ENCODE results near the gene ATP8A2. TPM values are rescaled to one million over a fixed set of nuclear protein-coding genes. Genes with fewer than 3 reads are reported as not detected.

The ATP8A2 gene
- total RNA-seq, 1 donor from 2014 or later = 1.7 TPM

DNA sequence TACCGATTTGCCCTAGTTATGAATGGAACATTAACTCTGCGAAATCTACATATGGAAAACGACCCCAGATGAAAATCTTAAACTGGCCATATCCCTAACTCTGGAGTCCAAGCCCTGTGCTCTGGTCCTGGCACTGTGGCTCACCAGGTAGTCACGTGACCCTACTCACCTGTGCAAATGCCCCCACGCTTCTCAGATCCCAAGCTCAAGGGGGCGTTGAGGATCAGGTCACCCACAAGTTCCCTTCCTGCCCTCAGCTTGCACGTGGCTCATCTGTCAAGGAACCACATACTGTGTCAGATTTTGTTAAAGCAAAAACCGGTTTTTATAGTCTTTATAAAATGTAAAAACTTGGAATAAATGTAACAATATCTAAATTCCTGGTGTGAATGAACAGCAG lies 356.0 kb downstream of the ATP8A2 start:
- H3K4me1 ChIP-seq = no peaks in the 10 kb centered on the region
- no peak overlapping the region for H3K27ac ChIP-seq
- intact Hi-C loops (cut with DNase I) = no loop called here
- ATAC-seq = no peak
- TF ChIP-seq, protein P1, sequence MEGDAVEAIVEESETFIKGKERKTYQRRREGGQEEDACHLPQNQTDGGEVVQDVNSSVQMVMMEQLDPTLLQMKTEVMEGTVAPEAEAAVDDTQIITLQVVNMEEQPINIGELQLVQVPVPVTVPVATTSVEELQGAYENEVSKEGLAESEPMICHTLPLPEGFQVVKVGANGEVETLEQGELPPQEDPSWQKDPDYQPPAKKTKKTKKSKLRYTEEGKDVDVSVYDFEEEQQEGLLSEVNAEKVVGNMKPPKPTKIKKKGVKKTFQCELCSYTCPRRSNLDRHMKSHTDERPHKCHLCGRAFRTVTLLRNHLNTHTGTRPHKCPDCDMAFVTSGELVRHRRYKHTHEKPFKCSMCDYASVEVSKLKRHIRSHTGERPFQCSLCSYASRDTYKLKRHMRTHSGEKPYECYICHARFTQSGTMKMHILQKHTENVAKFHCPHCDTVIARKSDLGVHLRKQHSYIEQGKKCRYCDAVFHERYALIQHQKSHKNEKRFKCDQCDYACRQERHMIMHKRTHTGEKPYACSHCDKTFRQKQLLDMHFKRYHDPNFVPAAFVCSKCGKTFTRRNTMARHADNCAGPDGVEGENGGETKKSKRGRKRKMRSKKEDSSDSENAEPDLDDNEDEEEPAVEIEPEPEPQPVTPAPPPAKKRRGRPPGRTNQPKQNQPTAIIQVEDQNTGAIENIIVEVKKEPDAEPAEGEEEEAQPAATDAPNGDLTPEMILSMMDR (IDR thresholded peaks at IDR 0.05) = no peak
- no peaks in the 10 kb centered on the region for H3K36me3 ChIP-seq
- H3K27me3 ChIP-seq (ENCODE audit: low read depth) = no peaks in the 10 kb centered on the region
- no peak for DNase-seq
- no peaks in the 10 kb centered on the region for H3K9me3 ChIP-seq
- H3K4me3 ChIP-seq = no peak overlapping the region

DNA sequence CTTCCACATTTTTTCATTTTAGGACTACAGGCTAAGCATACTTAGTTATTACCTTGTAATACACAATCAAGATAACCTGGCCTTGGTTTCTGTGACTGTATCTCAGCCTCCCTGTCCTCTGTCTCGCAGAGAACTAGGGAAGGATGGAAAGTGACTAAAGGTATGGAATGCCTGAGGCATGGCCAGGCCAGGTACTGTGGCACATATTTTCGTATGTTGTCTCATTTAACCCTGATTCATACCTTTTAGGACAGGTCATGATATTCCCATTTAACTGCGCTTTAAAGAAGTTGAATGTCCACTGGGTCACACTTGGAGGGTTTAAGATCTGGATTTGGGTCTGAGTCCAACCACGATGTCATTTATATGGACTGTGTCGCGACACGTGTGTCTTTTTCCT lies 357.4 kb downstream of the ATP8A2 start:
- Histone ChIP-seq H3K4me1 (no peaks in the 10 kb centered on the region), H3K27ac (no peak overlapping the region), H3K9me3 (no peaks in the 10 kb centered on the region), H3K36me3 (no peaks in the 10 kb centered on the region), H3K27me3 (ENCODE audit: low read depth) (no peaks in the 10 kb centered on the region), H3K4me3 (no peak overlapping the region)
- intact Hi-C loops (cut with DNase I) = no loop called here
- TF ChIP-seq, protein P1 (IDR thresholded peaks at IDR 0.05) = no peak
- DNase-seq (no peak), ATAC-seq (no peak)

- DNase-seq (no peak), ATAC-seq (no peak)
- Histone ChIP-seq H3K4me3 (no peak overlapping the region), H3K4me1 (no peaks in the 10 kb centered on the region), H3K27me3 (ENCODE audit: low read depth) (no peaks in the 10 kb centered on the region), H3K36me3 (no peaks in the 10 kb centered on the region), H3K27ac (no peak overlapping the region), H3K9me3 (no peaks in the 10 kb centered on the region)
- TF ChIP-seq, protein P1 (IDR thresholded peaks at IDR 0.05) = no peak
- intact Hi-C loops (cut with DNase I) = no loop called here
Measured at GRCh38 chr13:25731037-25731436, 359.3 kb downstream of the ATP8A2 start.

- no peaks in the 10 kb centered on the region for H3K27me3 ChIP-seq (ENCODE audit: low read depth)
- ATAC-seq = no peak
- no peaks in the 10 kb centered on the region for H3K9me3 ChIP-seq
- no peak overlapping the region for H3K4me3 ChIP-seq
- intact Hi-C loops (cut with DNase I) = no loop called here
- TF ChIP-seq, protein P1 (IDR thresholded peaks at IDR 0.05) = no peak
- no peak overlapping the region for H3K27ac ChIP-seq
- DNase-seq = no peak
- H3K36me3 ChIP-seq = no peaks in the 10 kb centered on the region
- H3K4me1 ChIP-seq = no peaks in the 10 kb centered on the region
Measured at GRCh38 chr13:25731536-25731935, 359.8 kb downstream of the ATP8A2 start.

GRCh38 chr13:25732111-25732865 lies 360.5 kb downstream of the ATP8A2 start:
- H3K9me3 ChIP-seq = no peaks in the 10 kb centered on the region
- no peaks in the 10 kb centered on the region for H3K4me1 ChIP-seq
- H3K4me3 ChIP-seq = no peak overlapping the region
- ATAC-seq = no peak
- DNase-seq = no peak
- intact Hi-C loops (cut with DNase I) = no loop called here
- H3K27ac ChIP-seq = no peak overlapping the region
- TF ChIP-seq, protein P1 (IDR thresholded peaks at IDR 0.05) = no peak
- no peaks in the 10 kb centered on the region for H3K36me3 ChIP-seq
- no peaks in the 10 kb centered on the region for H3K27me3 ChIP-seq (ENCODE audit: low read depth)

All from lower lobe of right lung (tissue), 2 donors.